ENCODE data around the gene KCNQ1. TPM values are rescaled to one million over a fixed set of nuclear protein-coding genes. Genes with fewer than 3 reads are reported as not detected.

KCNQ1 gene
- total RNA-seq, 1 donor from 2014 or later, result 1.1 TPM

DNA sequence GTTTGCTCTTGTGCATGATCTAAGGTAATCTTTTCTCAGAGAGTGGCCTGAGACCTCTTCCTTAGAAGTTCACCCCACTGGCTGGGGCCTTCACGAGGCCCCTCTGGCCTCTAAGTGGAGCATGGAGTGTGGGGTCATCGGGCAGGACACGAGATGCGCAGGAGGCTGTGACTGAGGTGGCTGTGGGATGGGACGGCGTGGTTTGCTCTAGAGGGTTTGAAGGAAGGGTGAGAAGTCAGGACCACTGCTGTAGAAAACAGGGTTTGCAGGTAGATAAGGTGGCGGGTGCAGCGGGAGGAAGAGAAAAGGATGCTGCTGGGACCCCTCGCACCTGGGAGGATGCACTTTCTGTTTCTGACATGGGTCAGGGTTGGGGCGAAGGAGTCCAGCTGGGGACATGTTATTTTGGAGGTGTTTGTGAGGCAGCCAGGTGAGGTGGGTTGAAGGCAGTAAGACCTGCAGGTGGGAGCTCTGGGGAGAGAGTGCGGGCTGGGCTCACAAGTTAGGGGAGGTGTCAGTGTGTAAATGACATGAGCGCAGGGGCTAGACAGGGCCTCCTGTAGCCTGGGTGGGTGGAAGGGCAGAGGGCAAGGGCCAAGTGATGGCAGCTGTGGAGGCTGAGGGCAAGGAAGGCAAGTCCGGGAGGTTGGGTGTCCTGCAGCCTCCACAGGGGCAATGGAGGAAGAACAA lies 62.5 kb downstream of the KCNQ1 start:
- DNase-seq (ENCODE audit: extremely low read depth, low read depth, low spot score), result no peak

DNA sequence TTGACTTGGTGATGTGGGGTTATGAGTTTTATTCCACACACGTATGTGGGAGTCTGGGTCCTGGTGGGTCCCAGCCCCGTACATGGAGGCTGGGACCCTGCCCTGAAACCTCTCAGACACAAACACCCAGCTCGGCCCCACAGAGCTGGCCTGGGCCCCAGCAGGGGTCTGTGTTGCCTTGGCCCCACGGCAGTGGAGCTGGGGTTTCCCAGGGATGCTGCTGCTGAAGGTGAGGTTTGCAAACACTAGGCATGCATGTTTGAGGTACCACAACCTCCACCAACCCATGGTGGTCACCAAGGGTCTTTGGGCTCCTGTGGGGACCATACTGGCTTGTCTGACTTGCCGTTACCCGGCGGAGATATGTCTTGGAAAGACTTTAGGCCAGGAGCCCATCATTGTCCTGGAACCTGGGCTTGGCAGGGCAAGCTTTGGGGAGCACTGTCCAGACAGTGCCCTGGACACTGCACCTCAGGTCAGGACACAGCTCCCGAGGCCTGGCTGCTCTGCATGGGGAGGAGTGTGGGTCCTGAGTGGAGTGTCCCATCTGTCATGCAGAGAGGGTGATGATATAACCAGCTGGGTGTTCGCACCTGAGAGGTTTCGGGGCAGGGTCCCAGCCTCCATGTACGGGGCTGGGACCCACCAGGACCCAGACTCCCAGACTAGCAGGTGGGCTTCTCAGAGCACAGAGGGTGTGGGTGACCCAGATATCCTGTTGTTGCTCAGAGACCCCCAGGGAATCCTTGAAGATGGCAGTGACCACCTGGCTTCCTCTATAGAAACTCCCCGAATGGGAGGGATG lies 63.3 kb downstream of the KCNQ1 start:
- DNase-seq (ENCODE audit: extremely low read depth, low read depth, low spot score), result no peak

DNA sequence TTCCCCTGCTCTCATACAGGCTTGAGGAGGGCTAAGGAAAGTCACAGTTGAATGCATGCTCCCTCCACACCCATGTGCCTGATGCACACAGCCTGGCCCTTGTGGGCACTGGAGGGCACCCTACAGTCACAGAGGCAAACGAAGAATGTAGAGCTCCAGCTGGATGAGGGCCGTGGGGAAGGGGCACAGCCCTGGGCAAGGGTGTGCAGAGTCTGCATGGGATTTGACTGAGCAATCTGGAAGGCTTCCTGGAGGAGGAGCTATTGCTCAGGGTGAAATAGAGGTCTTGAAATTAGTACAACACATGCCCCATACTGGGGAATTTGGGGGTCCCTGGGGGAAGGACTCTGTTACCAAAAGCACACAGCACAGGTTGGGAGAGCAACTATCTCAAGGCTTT lies 64.0 kb downstream of the KCNQ1 start:
- DNase-seq (ENCODE audit: extremely low read depth, low read depth, low spot score), result no peak

DNA sequence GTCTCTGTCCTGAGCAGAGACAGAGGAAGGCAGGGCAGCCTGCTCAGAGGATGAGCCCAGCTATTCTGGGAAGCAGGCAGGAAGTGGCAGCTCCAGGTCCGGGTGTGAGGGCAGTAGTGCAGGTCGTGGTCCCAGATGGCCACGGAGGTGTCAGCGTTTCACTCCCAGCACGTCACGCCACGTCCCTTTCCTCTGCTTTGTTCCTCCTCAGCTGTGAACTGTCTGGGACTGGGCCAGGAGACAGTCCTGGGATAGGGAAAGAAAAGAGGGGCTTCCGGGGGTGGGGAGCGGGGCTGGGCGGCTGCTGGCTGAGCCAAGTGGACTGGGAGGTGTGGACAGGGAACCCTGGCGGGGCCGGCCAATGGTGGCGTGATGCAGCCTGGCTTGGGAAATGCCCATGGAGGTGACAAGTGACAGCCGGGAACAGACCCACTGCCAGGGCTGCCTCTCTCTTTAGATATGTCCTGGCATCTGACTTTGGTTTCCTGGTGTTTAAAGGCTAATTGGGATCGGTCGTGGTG lies 64.7 kb downstream of the KCNQ1 start:
- no peak for DNase-seq (ENCODE audit: extremely low read depth, low read depth, low spot score)

DNA sequence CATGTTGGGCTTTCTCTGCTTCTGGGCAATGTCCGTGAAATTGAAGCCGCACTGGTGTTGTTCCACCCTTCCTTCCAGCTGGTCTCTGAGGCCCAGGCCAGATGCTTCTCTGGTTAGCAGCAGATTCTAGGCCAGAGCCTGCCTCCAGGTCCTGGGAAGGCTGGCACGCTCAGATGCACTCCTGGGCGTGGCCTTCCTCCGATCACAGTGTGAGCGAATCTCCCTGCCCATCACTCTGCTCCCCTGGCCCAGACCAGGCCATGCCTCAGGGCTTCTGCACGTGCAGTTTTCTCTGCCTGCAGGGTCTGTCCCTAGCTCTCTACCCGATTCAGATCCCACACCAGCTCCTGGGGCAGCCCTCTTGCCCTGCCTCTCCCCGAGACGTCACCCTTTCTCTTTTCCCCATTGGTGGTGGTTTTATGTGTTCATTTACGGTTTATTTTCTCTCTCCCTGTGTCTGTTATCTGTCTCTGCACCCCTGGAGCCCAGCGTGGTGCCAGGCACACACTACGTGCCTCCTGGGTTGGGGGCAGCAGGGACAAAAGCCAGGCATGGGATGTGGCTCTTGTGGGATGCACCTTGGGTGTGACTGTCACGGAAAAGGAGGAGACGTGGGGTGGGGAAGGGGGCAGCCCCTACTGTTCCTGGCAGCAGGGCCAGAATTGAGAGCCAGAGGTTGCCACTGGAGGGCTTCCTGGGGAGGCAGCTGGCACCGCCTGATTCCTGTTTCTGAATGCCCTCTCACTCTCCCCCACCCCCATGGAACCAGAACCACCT lies 66.0 kb downstream of the KCNQ1 start:
- DNase-seq (ENCODE audit: extremely low read depth, low read depth, low spot score), result no peak

DNA sequence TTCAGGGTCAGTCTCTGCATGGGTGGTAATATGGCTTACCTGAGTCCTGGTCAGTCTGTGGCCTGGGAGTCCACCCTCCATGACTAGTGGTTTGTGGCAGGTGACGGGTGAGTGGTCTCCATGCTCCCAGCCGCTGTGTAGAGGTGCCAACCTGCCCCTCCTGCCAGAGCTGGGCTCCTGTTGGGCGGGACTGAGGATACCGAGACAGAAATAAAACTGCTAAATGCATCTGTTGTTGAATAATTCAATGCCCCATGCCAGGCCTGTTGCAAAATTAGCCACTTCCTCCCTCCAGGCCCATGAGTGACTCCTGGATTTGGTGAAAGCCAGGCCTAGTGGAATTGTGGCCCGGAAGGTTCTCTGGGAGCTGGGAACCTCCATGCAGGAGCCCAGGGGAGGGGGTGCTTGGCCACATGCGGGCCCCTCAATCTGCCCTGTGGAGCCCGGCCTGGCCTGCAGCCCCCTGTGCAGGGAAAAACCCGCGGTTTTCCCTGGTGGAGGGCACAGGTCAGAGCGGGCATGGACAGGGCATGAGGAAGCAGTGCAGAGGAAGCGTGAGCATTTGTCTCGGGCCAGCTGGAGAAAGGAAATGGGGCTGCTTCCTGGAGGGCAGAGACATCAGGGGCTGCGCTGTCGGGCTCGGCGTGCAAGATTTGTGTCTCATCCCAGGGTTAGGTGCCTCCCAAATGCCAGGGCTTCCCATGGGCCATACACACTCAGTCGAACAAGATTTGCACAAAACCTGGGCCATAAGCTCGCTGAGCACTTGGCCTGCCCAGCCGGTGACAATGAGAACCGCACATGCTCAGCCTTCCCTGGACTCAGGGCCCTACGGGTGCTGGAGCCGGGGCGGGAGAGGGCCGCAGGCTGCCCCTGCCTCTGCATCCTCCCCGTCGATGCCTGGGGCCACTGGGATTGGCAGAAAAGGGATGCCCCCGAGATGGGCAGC lies 66.9 kb downstream of the KCNQ1 start:
- DNase-seq (ENCODE audit: extremely low read depth, low read depth, low spot score), result no peak

DNA sequence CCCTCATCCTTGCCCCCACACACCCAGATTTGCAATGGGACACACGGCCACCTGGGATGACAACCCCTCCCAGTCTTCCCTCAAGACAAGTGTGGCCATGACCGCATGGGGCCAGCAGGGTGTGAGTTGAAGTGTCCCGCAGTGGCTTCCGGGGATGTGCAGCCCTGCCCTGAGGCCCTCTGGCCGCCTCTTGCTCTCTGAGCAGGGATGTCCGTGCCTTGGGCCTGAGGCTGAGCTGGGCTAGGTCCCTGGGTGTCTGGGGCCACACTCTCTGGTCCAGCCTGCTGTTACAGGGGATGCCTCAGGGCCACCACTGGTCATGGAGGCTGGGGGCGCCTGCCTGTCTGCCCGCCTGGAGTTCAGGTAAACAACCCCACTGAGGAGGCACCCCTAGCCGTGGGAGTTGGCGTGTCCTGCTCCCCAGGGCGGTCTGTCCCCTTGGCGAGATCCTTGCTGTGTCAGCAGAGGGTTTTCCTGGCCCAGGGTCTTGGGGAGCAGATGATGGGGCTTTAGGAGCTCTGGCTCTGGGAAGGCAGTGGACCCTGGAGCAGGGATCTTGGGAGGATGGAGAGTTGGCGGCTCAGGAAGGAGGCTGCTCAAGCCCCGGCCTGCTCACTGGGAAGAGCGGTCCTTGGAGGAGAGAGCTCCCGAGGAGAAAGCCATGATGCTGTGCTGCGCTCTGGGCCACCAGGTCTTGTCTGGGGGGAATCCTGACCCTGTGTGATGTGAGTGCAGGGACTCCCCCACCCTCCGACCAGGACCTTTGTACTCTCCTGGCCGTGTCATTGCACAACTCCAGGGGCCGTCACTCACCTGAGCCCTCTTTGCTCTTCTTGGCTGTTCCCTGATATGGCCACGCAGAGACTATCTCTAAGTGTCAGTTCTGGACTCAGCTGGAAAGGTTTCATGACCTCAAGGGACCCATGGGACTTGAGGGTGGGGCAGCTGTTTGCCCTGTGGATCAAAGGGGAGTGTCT lies 67.9 kb downstream of the KCNQ1 start:
- no peak for DNase-seq (ENCODE audit: extremely low read depth, low read depth, low spot score)

DNA sequence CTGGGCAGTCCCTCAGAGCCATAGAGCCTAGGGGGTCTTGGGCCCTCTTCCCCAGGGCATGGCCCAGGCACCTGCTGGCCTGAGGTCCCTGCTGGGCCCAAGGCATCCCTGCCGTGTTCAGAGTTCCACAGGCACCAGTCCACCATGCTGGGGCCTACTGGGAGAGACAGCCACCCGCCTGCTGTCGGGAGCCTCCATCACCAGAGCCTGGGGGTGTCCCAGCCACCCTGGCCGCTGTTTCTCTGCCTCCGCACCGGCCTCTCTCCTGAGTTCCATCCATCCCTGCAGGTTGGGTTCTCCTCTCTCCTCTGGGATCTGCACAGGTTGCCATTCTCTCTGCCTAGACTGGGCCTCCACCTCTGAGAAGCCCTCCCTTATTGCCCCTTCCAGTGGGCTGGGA lies 68.6 kb downstream of the KCNQ1 start:
- DNase-seq (ENCODE audit: extremely low read depth, low read depth, low spot score), result no peak

DNA sequence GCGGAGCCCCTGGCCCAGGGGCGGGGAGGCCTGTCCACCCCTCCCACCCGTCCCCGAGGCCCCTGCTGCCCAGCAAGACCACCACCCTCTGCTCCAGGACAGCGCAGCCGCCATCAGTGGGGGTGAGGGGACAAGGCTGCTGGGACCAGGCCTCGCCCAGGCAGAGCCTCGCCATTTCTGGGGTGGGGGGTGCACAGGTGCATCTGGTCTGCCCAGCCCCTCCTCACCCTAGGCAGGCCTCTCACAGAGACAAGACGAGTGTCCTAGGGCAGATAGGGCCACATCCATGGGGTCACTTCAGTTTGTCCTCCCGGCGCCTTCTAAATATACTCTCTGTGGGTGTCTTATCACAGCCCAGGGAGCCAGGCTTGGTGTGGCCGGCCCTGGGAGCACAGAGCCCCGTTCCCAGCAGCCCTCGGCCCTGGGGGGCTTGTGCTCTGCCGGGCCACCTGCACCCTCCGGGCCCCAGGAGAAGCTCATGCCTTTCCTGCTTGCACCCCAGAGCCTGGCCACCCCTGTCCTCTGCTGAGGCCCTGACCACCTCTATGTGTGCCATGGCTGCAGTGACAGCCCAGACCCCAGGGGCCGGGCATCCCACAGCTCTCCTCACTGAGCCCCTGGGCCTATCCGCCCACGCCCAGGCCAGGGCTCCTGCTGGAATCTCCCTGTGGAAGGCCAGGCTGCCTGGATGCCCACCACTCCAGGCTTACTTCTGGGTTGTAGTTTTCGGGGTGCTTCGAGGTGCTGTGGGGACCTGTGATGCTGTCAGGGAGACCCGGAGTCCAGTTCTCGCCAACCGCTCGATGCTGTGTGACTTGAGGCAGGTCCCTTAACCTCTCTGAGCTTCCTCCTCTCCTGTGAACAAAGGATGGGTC lies 70.8 kb downstream of the KCNQ1 start:
- no peak for DNase-seq (ENCODE audit: extremely low read depth, low read depth, low spot score)

DNA sequence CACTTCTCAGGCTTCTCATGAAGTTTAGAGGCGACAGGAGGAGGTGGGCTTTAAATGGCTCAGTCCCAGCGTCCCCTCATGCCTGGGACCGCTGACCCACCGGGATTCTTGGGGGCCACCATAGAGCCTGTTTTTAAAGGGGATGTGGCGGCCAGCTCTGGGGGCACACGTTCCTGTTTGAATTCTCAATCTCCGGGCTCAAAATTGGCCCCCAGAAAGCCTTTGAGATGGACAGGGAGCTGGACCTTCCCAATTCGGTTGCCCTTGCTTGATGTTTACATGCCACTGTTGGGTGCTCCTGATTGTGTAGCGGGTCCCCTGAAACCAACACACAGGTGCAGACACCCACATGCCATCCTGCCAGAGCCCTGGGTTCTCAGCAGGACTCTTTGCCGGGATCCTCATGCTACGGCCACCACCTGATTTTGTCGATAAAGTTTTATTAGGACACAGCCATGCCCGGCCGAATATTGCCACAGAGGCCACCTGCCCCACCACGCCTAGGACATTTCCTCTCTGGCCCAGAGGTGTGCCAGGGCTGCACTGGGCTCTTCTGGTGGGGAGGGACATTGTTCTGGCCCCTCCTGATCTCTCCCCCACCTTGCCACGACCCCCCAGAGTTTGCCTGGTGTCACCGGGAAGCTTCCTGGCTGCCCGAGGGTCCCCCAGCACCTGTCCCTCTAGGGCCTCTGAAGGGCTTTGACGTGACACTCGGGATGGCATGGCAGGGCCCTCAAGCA lies 71.6 kb downstream of the KCNQ1 start:
- DNase-seq (ENCODE audit: extremely low read depth, low read depth, low spot score), result no peak

DNA sequence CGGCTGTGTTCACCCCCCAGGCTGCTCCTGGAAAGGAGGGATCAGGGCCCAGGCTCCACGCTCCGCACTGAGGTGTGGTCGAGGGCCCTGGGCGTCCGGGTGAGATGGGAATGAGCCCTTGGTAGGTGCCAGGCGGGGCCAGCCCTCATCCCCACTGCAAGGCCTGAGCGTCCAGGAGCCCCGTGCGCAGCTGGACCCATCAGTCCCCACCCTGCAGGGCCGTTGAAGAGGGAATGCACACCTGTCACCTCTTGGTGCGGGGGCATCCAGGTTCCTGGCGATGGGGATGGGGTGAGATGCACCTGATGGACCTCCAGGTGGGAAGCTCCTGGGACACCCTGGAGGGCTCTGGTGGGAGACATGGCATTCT lies 72.2 kb downstream of the KCNQ1 start:
- no peak for DNase-seq (ENCODE audit: extremely low read depth, low read depth, low spot score)

DNA sequence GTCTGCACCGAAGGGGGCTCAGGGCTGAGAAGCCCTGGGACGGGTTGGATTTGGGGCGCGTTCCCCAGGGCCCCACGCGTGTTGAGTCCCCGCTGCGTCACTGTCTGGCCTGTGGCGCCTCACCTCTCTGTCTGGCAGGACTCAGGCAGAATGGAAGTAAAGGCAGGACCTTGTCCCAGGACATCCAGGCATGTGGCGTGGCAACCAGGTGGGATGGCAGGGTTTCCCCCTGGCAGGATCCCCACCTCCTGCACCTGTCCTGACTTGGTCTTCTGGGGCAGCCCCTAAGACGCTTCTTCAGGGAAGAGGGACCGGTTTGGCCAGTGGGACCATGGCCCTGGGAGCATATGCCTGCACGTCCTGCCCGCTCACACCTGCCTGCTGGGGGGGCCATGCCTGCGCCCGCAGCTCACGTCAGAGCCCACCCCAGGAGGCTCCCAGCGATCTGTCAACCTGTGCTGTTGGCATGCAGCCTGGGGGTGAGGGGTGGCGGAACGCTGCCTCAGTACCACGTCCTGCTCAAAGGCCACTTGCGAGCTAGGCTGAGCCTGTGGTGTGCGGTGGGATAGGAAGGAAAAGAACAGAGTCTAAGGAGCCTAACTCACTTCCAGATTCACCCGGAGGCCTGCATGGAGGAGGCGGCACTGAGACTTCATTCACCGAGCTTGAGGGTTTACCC lies 72.7 kb downstream of the KCNQ1 start:
- no peak for DNase-seq (ENCODE audit: extremely low read depth, low read depth, low spot score)

DNA sequence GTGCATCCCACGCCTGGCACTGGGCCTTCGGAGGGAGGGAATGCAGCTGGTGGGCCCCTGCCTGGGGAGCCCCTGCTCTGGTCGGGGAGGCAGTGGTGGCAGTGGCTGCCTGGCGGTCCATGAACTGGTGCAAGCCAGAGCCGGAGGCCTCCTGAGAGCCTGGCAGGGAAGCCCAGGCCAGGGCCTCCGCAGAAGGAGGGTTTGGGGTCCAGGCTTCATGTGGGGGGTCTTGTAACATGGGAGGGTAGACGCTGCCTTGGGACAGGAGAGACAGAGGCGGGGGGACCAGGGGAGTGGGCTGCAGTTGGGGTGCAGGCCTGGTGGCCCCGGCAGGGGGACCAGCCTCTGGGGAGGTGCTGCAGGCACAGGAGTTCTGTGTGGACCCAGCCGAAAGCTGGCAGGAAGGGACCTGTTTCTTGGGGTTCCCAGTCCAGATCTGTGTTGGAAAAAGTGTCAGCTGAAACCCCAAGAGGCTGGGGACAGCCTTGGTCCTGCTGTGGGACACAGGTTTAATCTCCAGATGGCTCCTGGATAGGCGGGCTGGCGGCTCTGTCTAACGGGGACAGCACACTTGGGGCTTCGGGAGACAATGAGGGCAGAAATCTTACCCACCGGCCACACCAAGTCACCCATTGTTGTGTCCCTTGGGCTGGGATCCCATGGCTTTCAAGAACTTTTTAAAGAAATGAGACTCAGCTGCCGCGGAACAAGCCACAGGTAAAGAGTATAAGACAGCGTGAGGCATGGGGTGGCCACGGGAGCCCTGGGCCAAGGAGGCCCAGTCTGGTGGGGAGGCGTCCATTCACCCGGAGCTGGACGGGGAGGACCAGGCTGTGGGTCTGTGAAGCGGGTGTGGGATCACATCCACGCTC lies 73.5 kb downstream of the KCNQ1 start:
- DNase-seq (ENCODE audit: extremely low read depth, low read depth, low spot score), result no peak

DNA sequence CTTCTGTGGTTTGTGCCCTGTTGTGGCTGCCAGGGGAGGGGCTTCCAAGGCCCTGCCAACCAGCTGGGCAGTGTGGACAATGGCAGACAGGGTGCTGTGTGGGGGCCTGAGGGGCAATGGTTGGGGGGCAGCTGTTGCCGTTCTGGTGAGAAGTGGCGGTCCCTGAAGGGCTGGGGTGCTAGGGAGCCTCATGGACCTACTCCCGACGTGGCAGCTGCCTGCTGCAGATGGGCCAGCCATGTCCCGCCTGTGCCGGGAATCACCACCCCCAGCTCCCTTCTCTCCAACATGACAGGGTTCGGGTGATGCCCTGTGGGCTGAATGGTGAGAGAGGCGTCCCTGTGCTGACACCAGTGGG lies 74.2 kb downstream of the KCNQ1 start:
- no peak for DNase-seq (ENCODE audit: extremely low read depth, low read depth, low spot score)

DNA sequence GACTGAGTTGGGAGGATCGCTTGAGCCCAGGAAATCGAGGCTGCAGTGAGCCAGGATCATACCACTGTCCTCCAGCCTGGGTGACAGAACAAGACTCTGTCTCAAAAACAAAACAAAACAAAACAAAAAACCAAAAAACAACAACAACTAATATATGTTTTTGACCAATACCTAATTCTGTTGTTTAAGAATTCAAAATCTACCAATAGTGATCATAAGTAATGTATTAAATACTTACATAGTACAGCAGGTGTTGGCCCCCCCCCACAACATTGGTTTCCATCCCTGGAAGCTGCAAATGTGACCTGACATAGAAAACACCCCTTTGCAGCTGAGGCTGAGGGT lies 74.7 kb downstream of the KCNQ1 start:
- no peak for DNase-seq (ENCODE audit: extremely low read depth, low read depth, low spot score)
